HL-60 (cell line): ENCODE data around the gene DSCAML1.

Source experiments
- GABPA ChIP-seq: IDR thresholded peaks from 2 replicates; pipeline ENCODE4 v1.6.1; 2012; ENCODE audit warnings: low read depth
- POLR2AphosphoS5 ChIP-seq: IDR thresholded peaks from 2 replicates; pipeline ENCODE4 v1.6.1; 2012; ENCODE audit warnings: low read depth
- SPI1 ChIP-seq: IDR thresholded peaks from 2 replicates; pipeline ENCODE4 v1.6.1; 2012; ENCODE audit warnings: low read depth, mild to moderate bottlenecking, borderline replicate concordance
- TF ChIP-seq, protein P1 (sequence below): IDR thresholded peaks from one replicate; pipeline ENCODE4 v1.5.1; 2011; ENCODE audit warnings: low read length, control low read depth, inconsistent platforms; ENCODE audit not compliant: insufficient read depth
- TF ChIP-seq, protein P2 (sequence below): IDR thresholded peaks from 2 replicates; pipeline ENCODE4 v1.6.1; 2012; ENCODE audit warnings: low read depth; ENCODE audit not compliant: insufficient replicate concordance

DNA sequence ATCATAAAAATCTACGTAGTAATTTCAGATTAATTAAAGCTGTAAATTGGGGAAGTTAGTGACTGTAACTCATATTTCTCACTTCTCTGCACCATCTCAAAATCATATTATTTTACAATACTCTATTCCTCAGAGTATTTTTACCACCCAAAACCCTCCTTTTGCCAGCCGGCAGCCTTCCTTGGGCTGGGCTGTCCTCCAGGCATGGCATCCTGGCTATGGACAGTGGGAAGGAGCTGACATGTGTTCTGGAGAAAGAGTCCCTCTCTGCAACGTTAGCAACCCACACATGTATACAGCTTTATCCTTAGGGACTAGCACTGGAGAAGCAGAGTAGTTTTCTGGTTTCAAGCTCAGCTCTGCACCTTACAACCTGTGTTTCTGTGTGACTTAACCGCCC lies 86.8 kb downstream of the DSCAML1 start:
- TF ChIP-seq, protein P1, sequence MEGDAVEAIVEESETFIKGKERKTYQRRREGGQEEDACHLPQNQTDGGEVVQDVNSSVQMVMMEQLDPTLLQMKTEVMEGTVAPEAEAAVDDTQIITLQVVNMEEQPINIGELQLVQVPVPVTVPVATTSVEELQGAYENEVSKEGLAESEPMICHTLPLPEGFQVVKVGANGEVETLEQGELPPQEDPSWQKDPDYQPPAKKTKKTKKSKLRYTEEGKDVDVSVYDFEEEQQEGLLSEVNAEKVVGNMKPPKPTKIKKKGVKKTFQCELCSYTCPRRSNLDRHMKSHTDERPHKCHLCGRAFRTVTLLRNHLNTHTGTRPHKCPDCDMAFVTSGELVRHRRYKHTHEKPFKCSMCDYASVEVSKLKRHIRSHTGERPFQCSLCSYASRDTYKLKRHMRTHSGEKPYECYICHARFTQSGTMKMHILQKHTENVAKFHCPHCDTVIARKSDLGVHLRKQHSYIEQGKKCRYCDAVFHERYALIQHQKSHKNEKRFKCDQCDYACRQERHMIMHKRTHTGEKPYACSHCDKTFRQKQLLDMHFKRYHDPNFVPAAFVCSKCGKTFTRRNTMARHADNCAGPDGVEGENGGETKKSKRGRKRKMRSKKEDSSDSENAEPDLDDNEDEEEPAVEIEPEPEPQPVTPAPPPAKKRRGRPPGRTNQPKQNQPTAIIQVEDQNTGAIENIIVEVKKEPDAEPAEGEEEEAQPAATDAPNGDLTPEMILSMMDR, result no peak
- TF ChIP-seq SPI1, result no peak
- TF ChIP-seq POLR2AphosphoS5, result no peak
- TF ChIP-seq, protein P2, sequence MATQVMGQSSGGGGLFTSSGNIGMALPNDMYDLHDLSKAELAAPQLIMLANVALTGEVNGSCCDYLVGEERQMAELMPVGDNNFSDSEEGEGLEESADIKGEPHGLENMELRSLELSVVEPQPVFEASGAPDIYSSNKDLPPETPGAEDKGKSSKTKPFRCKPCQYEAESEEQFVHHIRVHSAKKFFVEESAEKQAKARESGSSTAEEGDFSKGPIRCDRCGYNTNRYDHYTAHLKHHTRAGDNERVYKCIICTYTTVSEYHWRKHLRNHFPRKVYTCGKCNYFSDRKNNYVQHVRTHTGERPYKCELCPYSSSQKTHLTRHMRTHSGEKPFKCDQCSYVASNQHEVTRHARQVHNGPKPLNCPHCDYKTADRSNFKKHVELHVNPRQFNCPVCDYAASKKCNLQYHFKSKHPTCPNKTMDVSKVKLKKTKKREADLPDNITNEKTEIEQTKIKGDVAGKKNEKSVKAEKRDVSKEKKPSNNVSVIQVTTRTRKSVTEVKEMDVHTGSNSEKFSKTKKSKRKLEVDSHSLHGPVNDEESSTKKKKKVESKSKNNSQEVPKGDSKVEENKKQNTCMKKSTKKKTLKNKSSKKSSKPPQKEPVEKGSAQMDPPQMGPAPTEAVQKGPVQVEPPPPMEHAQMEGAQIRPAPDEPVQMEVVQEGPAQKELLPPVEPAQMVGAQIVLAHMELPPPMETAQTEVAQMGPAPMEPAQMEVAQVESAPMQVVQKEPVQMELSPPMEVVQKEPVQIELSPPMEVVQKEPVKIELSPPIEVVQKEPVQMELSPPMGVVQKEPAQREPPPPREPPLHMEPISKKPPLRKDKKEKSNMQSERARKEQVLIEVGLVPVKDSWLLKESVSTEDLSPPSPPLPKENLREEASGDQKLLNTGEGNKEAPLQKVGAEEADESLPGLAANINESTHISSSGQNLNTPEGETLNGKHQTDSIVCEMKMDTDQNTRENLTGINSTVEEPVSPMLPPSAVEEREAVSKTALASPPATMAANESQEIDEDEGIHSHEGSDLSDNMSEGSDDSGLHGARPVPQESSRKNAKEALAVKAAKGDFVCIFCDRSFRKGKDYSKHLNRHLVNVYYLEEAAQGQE, result no peak
- TF ChIP-seq GABPA, result no peak
